ENCODE results near the gene MROH2A. TPM values are rescaled to one million over a fixed set of nuclear protein-coding genes. Genes with fewer than 3 reads are reported as not detected.
"Not testable (repeated sequence)": the region's sequence is repeated elsewhere in the genome, so short reads cannot be mapped to it uniquely, and the experiment has no call there.

Gene MROH2A
- total and polyA plus RNA-seq, 4 experiments from 2014 or later: not detected

GRCh38 chr2:233867993-233868532 is 89.9 kb downstream of the MROH2A start, which contains the start of gene MSL3B:
TSS of gene MSL3B (minus strand) at chr2:233868386.
- Histone ChIP-seq H3K4me1 (ENCODE audit: insufficient read depth, low read length) (no peaks in the 10 kb centered on the region), H3K9me3 (ENCODE audit: control insufficient read depth in 1 of 2, low read length in 2 of 2) (no peaks in the 10 kb centered on the region), H3K27me3 (ENCODE audit: insufficient read depth, low read length) (no peaks in the 10 kb centered on the region), H3K4me3 (ENCODE audit: low read length in 2 of 2) (peak within 1 kb of the TSS; percentile 71 to 76), H3K27ac (ENCODE audit: low read depth, low read length) (no peak within 1 kb of the TSS), H3K36me3 (ENCODE audit: insufficient read depth, low read length) (no peaks in the 10 kb centered on the region)
- peak; percentile 47 to 65 (median 63) for DNase-seq
- Mint-ChIP-seq H3K36me3 (peaks cover 4 to 7% of the 10 kb centered on the region in 2 donors), H3K9me3 (peaks cover 2 to 22% (median 17%) of the 10 kb centered on the region in 8 donors), H3K4me3 (peak within 1 kb of the TSS; percentile 88 to 95 (median 91)), H3K4me1 (peaks cover 2 to 8% (median 5%) of the 10 kb centered on the region in 4 donors), H3K27me3 (peaks cover 14 to 22% of the 10 kb centered on the region in 2 donors), H3K27ac (peak within 1 kb of the TSS in 6 of 7 donors; percentile 74 to 92 (median 80))
- POLR2A ChIA-PET (ENCODE audit: partially characterized antibody): interaction anchor here (1.0 kb wide), 1 partner anchor 13 kb away, joined by 3 read pairs; no protein-coding TSS in a partner anchor
- CTCF ChIA-PET (ENCODE audit: partially characterized antibody): interaction anchor here (2.8 kb wide), 1 partner anchor 11 kb away, joined by 14 read pairs; no protein-coding TSS in a partner anchor
- intact Hi-C loops (cut with micrococcal nuclease): loop anchor here (1.0 kb wide), 1 partner anchor 14 kb away; the partner anchor contains the start of gene HJURP

GRCh38 chr2:233871432-233871831 is 93.3 kb downstream of the MROH2A start:
- Mint-ChIP-seq H3K27me3 (peaks cover 22 to 43% of the 10 kb centered on the region in 2 donors), H3K9me3 (peaks cover 0 to 29% (median 17%) of the 10 kb centered on the region in 8 donors), H3K4me3 (no peak overlapping the region), H3K27ac (no peak overlapping the region), H3K4me1 (peaks cover 2 to 8% (median 5%) of the 10 kb centered on the region in 4 donors), H3K36me3 (peaks cover 4% of the 10 kb centered on the region in 2 donors)
- Histone ChIP-seq H3K4me3 (ENCODE audit: low read length in 2 of 2) (no peak overlapping the region), H3K27me3 (ENCODE audit: insufficient read depth, low read length) (no peaks in the 10 kb centered on the region), H3K4me1 (ENCODE audit: insufficient read depth, low read length) (no peaks in the 10 kb centered on the region), H3K27ac (ENCODE audit: low read depth, low read length) (no peak overlapping the region), H3K36me3 (ENCODE audit: insufficient read depth, low read length) (no peaks in the 10 kb centered on the region), H3K9me3 (ENCODE audit: control insufficient read depth in 1 of 2, low read length in 2 of 2) (no peaks in the 10 kb centered on the region)
- intact Hi-C loops (cut with micrococcal nuclease): no loop called here
- CTCF ChIA-PET (ENCODE audit: partially characterized antibody): no interaction called here
- no peak for DNase-seq
- POLR2A ChIA-PET (ENCODE audit: partially characterized antibody): no interaction called here

GRCh38 chr2:233872125-233872524 is 94.0 kb downstream of the MROH2A start:
- H3K4me3 ChIP-seq (ENCODE audit: low read length in 2 of 2); H3K4me1 ChIP-seq (ENCODE audit: insufficient read depth, low read length); H3K27me3 ChIP-seq (ENCODE audit: insufficient read depth, low read length); H3K27ac ChIP-seq (ENCODE audit: low read depth, low read length); CTCF ChIA-PET (ENCODE audit: partially characterized antibody); H3K27ac Mint-ChIP-seq; intact Hi-C loops (cut with micrococcal nuclease); H3K4me1 Mint-ChIP-seq; H3K36me3 ChIP-seq (ENCODE audit: insufficient read depth, low read length); H3K9me3 ChIP-seq (ENCODE audit: control insufficient read depth in 1 of 2, low read length in 2 of 2); H3K4me3 Mint-ChIP-seq; DNase-seq; H3K36me3 Mint-ChIP-seq; POLR2A ChIA-PET (ENCODE audit: partially characterized antibody): not testable (repeated sequence)
- H3K27me3 Mint-ChIP-seq: peaks cover 23 to 44% of the 10 kb centered on the region in 2 donors
- peaks cover 0 to 26% (median 15%) of the 10 kb centered on the region in 8 donors for H3K9me3 Mint-ChIP-seq

- H3K27me3 Mint-ChIP-seq: peaks cover 23 to 28% of the 10 kb centered on the region in 2 donors
- H3K27ac ChIP-seq (ENCODE audit: low read depth, low read length): no peak overlapping the region
Measured at GRCh38 chr2:233882353-233882752, 104.2 kb downstream of the MROH2A start.

More at GRCh38 chr2:233882353-233882752, 104.2 kb downstream of the MROH2A start:
- Histone ChIP-seq H3K27me3 (ENCODE audit: insufficient read depth, low read length) (no peaks in the 10 kb centered on the region), H3K4me3 (ENCODE audit: low read length in 2 of 2) (no peak overlapping the region), H3K4me1 (ENCODE audit: insufficient read depth, low read length) (no peaks in the 10 kb centered on the region), H3K9me3 (ENCODE audit: control insufficient read depth in 1 of 2, low read length in 2 of 2) (peaks cover 0 to 3% of the 10 kb centered on the region in 2 donors), H3K36me3 (ENCODE audit: insufficient read depth, low read length) (no peaks in the 10 kb centered on the region)
- ChIA-PET POLR2A (ENCODE audit: partially characterized antibody) (no interaction called here), CTCF (ENCODE audit: partially characterized antibody) (interaction anchor here (0.7 kb wide), 1 partner anchor 10 kb away, joined by 4 read pairs; no protein-coding TSS in a partner anchor)
- H3K27ac Mint-ChIP-seq: no peak overlapping the region
- H3K36me3 Mint-ChIP-seq: peaks cover 3 to 5% of the 10 kb centered on the region in 2 donors
- H3K4me1 Mint-ChIP-seq: no peaks in the 10 kb centered on the region
- intact Hi-C loops (cut with micrococcal nuclease): no loop called here
- H3K9me3 Mint-ChIP-seq: peaks cover 2 to 47% (median 33%) of the 10 kb centered on the region in 8 donors
- no peak for DNase-seq
- H3K4me3 Mint-ChIP-seq: no peak overlapping the region

Other genes starting within 250 kb of the MROH2A start
- gene USP40, start 211.5 kb upstream of the MROH2A start, total RNA-seq: 10 to 100 TPM; 18.4 to 21.6 TPM
- 1 to 10 TPM; 4.4 to 5.1 TPM for gene USP40, start 211.5 kb upstream of the MROH2A start, polyA plus RNA-seq
- gene UGT1A8, start 160.7 kb upstream of the MROH2A start, total RNA-seq: not detected
- gene UGT1A8, start 160.7 kb upstream of the MROH2A start, polyA plus RNA-seq: not detected
- gene UGT1A10, start 141.9 kb upstream of the MROH2A start, total RNA-seq: not detected
- not detected for gene UGT1A10, start 141.9 kb upstream of the MROH2A start, polyA plus RNA-seq
- not detected for gene UGT1A9, start 106.4 kb upstream of the MROH2A start, total RNA-seq
- gene UGT1A9, start 106.4 kb upstream of the MROH2A start, polyA plus RNA-seq: not detected
- gene UGT1A7, start 96.4 kb upstream of the MROH2A start, total RNA-seq: not detected
- gene UGT1A7, start 96.4 kb upstream of the MROH2A start, polyA plus RNA-seq: not detected
- not detected for gene UGT1A6, start 85.4 kb upstream of the MROH2A start, total RNA-seq
- gene UGT1A6, start 85.4 kb upstream of the MROH2A start, polyA plus RNA-seq: not detected
- not detected for gene UGT1A5, start 65.4 kb upstream of the MROH2A start, total RNA-seq
- gene UGT1A5, start 65.4 kb upstream of the MROH2A start, polyA plus RNA-seq: not detected
- not detected for gene UGT1A4, start 59.6 kb upstream of the MROH2A start, total RNA-seq
- not detected for gene UGT1A4, start 59.6 kb upstream of the MROH2A start, polyA plus RNA-seq
- not detected for gene UGT1A3, start 49.3 kb upstream of the MROH2A start, total RNA-seq
- gene UGT1A3, start 49.3 kb upstream of the MROH2A start, polyA plus RNA-seq: not detected
- not detected for gene UGT1A1, start 18.1 kb upstream of the MROH2A start, total RNA-seq
- not detected for gene UGT1A1, start 18.1 kb upstream of the MROH2A start, polyA plus RNA-seq
- under 1 TPM; 0.19 to 0.44 TPM for gene HJURP, start 76.2 kb downstream of the MROH2A start, total RNA-seq
- not detected for gene HJURP, start 76.2 kb downstream of the MROH2A start, polyA plus RNA-seq
- gene TRPM8, start 139.0 kb downstream of the MROH2A start, total RNA-seq: not detected
- gene TRPM8, start 139.0 kb downstream of the MROH2A start, polyA plus RNA-seq: not detected